ENCODE results near the gene TECPR1.

The TECPR1 gene

DNA sequence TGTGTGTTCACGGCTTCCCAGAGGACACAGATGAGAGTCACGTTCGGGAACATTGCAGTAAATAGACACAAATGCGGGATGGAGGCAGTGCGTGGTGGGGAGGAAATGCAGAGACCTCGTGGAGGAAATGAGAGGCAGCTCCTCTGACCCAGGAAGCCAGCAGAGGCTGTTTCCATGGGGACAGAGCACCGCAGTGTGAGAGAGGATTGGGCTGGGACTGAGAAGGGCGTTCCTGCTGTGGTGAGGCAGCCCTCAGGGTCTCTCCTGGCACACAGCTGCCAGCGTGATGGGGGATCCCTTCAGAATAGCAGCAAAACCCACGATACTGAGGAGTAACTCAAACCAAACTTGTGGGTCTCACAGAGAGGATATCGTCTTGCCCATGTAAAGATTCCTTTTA, 62.5 kb downstream of the TECPR1 start (continued):
- TF ChIP-seq ZNF175 (tag by site-specific recombination; IDR thresholded peaks at IDR 0.05), result no peak
- no peak for TF ChIP-seq ZNF223 (tag by site-specific recombination; IDR thresholded peaks at IDR 0.05)
- TF ChIP-seq ZNF394 (tag by site-specific recombination; IDR thresholded peaks at IDR 0.05; ENCODE audit: borderline replicate concordance), result no peak
- no peak for TF ChIP-seq SCRT2 (tag by site-specific recombination; IDR thresholded peaks at IDR 0.05)
- no peak for TF ChIP-seq ZBTB20 (tag by site-specific recombination; IDR thresholded peaks at IDR 0.05)
- TF ChIP-seq, protein P1, sequence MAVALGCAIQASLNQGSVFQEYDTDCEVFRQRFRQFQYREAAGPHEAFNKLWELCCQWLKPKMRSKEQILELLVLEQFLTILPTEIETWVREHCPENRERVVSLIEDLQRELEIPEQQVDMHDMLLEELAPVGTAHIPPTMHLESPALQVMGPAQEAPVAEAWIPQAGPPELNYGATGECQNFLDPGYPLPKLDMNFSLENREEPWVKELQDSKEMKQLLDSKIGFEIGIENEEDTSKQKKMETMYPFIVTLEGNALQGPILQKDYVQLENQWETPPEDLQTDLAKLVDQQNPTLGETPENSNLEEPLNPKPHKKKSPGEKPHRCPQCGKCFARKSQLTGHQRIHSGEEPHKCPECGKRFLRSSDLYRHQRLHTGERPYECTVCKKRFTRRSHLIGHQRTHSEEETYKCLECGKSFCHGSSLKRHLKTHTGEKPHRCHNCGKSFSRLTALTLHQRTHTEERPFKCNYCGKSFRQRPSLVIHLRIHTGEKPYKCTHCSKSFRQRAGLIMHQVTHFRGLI (tag by site-specific recombination; IDR thresholded peaks at IDR 0.05), result no peak
- no peak for TF ChIP-seq ZNF600 (tag by site-specific recombination; IDR thresholded peaks at IDR 0.05)
- TF ChIP-seq ZNF548 (tag by site-specific recombination; IDR thresholded peaks at IDR 0.05), result no peak
- TF ChIP-seq ZNF621 (tag by site-specific recombination; IDR thresholded peaks at IDR 0.05), result no peak
- no peak for TF ChIP-seq ZEB2 (tag by site-specific recombination; IDR thresholded peaks at IDR 0.05)
- TF ChIP-seq, protein P2, sequence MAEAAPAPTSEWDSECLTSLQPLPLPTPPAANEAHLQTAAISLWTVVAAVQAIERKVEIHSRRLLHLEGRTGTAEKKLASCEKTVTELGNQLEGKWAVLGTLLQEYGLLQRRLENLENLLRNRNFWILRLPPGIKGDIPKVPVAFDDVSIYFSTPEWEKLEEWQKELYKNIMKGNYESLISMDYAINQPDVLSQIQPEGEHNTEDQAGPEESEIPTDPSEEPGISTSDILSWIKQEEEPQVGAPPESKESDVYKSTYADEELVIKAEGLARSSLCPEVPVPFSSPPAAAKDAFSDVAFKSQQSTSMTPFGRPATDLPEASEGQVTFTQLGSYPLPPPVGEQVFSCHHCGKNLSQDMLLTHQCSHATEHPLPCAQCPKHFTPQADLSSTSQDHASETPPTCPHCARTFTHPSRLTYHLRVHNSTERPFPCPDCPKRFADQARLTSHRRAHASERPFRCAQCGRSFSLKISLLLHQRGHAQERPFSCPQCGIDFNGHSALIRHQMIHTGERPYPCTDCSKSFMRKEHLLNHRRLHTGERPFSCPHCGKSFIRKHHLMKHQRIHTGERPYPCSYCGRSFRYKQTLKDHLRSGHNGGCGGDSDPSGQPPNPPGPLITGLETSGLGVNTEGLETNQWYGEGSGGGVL (tag by site-specific recombination; IDR thresholded peaks at IDR 0.05), result no peak
- no peak for TF ChIP-seq ZNF518A (tag by site-specific recombination; conservative IDR thresholded peaks at IDR 0.05; ENCODE audit: low read depth)
- no peak for TF ChIP-seq KLF17 (tag by site-specific recombination; IDR thresholded peaks at IDR 0.05)
- TF ChIP-seq, protein P3, sequence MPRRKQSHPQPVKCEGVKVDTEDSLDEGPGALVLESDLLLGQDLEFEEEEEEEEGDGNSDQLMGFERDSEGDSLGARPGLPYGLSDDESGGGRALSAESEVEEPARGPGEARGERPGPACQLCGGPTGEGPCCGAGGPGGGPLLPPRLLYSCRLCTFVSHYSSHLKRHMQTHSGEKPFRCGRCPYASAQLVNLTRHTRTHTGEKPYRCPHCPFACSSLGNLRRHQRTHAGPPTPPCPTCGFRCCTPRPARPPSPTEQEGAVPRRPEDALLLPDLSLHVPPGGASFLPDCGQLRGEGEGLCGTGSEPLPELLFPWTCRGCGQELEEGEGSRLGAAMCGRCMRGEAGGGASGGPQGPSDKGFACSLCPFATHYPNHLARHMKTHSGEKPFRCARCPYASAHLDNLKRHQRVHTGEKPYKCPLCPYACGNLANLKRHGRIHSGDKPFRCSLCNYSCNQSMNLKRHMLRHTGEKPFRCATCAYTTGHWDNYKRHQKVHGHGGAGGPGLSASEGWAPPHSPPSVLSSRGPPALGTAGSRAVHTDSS (tag by site-specific recombination; IDR thresholded peaks at IDR 0.05), result no peak
- TF ChIP-seq, protein P4, sequence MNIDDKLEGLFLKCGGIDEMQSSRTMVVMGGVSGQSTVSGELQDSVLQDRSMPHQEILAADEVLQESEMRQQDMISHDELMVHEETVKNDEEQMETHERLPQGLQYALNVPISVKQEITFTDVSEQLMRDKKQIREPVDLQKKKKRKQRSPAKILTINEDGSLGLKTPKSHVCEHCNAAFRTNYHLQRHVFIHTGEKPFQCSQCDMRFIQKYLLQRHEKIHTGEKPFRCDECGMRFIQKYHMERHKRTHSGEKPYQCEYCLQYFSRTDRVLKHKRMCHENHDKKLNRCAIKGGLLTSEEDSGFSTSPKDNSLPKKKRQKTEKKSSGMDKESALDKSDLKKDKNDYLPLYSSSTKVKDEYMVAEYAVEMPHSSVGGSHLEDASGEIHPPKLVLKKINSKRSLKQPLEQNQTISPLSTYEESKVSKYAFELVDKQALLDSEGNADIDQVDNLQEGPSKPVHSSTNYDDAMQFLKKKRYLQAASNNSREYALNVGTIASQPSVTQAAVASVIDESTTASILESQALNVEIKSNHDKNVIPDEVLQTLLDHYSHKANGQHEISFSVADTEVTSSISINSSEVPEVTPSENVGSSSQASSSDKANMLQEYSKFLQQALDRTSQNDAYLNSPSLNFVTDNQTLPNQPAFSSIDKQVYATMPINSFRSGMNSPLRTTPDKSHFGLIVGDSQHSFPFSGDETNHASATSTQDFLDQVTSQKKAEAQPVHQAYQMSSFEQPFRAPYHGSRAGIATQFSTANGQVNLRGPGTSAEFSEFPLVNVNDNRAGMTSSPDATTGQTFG (tag by site-specific recombination; IDR thresholded peaks at IDR 0.05; ENCODE audit: borderline replicate concordance), result no peak
- TF ChIP-seq IKZF3 (tag by site-specific recombination; IDR thresholded peaks at IDR 0.05), result no peak

All from HEK293 (cell line).